ENCODE data around the gene PDXK.

DNA sequence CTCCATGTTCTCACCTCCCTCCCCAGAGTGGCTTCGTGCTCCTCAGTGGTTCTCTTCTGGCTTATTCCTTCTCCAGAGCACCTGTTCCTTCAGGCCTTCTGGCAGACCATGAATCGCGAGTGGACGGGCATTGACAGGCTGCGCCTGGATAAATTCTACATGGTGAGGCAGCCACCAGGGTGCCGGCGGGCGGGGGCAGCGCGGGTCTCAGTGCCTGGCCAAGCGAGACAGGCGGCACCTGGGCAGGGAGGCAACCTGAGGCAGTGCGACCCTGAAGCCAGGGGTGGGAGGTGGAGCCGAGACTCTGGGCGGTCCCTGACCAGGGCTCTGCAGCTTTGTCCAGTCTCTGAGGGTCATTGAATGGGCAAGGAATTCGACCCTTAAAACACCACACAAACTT lies 74.3 kb downstream of the PDXK start:
- TF ChIP-seq POLR2A (IDR thresholded peaks at IDR 0.05; ENCODE audit: low read length) (no peak), GATA1 (IDR thresholded peaks at IDR 0.05; ENCODE audit: low read depth, low read length) (no peak)

Measured in erythroblast (primary cell).